ENCODE results near the gene MIGA1.

DNA sequence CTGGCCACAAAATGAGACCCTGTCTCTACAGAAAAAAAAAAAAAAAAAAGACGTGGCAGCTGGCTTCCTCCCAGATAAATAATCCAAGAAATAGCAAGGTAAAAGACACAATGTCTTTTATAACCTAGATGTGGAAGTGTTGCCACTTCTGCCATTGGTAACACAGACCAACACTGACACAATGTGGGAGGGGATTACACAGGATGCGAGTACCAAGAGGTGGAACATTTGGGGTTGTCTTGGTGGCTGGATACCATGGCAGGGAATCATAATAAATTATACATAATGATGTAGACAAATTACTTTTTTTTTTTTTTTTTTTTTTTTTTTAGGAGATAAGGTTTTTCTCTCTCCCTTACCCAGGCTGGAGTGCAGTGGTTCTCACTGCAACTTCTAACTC is 103.0 kb downstream of the MIGA1 start:
- TF ChIP-seq, protein P1, sequence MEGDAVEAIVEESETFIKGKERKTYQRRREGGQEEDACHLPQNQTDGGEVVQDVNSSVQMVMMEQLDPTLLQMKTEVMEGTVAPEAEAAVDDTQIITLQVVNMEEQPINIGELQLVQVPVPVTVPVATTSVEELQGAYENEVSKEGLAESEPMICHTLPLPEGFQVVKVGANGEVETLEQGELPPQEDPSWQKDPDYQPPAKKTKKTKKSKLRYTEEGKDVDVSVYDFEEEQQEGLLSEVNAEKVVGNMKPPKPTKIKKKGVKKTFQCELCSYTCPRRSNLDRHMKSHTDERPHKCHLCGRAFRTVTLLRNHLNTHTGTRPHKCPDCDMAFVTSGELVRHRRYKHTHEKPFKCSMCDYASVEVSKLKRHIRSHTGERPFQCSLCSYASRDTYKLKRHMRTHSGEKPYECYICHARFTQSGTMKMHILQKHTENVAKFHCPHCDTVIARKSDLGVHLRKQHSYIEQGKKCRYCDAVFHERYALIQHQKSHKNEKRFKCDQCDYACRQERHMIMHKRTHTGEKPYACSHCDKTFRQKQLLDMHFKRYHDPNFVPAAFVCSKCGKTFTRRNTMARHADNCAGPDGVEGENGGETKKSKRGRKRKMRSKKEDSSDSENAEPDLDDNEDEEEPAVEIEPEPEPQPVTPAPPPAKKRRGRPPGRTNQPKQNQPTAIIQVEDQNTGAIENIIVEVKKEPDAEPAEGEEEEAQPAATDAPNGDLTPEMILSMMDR (IDR thresholded peaks at IDR 0.05 in 2 of 3, conservative IDR thresholded peaks at IDR 0.05 in 1 of 3; ENCODE audit: control insufficient read depth in 2 of 3, extremely low read depth in 1 of 3, insufficient read depth in 1 of 3, low read depth in 3 of 3, low read length in 3 of 3), result no peak
- TF ChIP-seq HDAC6 (IDR thresholded peaks at IDR 0.05; ENCODE audit: unreplicated experiment), result no peak
- TF ChIP-seq SIN3A (IDR thresholded peaks at IDR 0.05; ENCODE audit: low read depth, low read length), result no peak
- no peak for TF ChIP-seq ZNF384 (IDR thresholded peaks at IDR 0.05; ENCODE audit: borderline replicate concordance, low read depth, low read length)
- TF ChIP-seq ZZZ3 (IDR thresholded peaks at IDR 0.05; ENCODE audit: control insufficient read depth, insufficient read length, low read depth), result no peak
- TF ChIP-seq RB1 (IDR thresholded peaks at IDR 0.05; ENCODE audit: borderline replicate concordance), result no peak

Measured in GM12878 (cell line).